SU-DHL-6 (cell line): ENCODE results near the gene ANGPTL2.

ENCODE experiments used
- EZH2phosphoT487 ChIP-seq: fragments of 200-600 bp; sonication (generic), shearing (Covaris generic); conservative IDR thresholded peaks from 2 replicates; pipeline ENCODE4 v1.6.1; 2018; ENCODE audit warnings: mild to moderate bottlenecking, antibody characterized with exemption, low read length, moderate library complexity, mixed read lengths
- TF ChIP-seq, protein P1 (sequence below): fragments of 200-600 bp; sonication (generic); IDR thresholded peaks from one replicate; pipeline ENCODE4 v1.5.1; 2017; ENCODE audit warnings: antibody characterized with exemption, mild to moderate bottlenecking, low read length, moderate library complexity; ENCODE audit not compliant: insufficient read depth, poor library complexity, severe bottlenecking

DNA sequence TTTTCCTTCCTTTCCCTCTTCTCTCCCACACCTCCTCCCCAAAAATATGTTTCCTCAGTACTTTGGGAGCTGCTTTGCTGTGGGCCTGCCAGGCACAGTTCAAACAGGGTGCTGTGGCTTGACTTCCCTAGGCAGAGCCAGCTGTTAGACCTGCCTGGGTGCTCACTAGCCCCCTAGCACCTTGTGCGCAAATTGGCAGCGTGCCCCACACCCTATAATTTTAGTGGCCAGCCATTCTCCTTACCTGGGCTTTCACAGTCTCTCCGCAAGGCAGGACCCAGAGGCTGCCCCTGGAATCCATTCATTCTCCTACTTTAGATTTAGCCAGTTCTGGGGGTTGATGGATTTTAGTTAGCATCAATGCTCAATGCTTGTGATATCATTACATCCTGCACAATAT is 72.3 kb downstream of the ANGPTL2 start:
- TF ChIP-seq, protein P1, sequence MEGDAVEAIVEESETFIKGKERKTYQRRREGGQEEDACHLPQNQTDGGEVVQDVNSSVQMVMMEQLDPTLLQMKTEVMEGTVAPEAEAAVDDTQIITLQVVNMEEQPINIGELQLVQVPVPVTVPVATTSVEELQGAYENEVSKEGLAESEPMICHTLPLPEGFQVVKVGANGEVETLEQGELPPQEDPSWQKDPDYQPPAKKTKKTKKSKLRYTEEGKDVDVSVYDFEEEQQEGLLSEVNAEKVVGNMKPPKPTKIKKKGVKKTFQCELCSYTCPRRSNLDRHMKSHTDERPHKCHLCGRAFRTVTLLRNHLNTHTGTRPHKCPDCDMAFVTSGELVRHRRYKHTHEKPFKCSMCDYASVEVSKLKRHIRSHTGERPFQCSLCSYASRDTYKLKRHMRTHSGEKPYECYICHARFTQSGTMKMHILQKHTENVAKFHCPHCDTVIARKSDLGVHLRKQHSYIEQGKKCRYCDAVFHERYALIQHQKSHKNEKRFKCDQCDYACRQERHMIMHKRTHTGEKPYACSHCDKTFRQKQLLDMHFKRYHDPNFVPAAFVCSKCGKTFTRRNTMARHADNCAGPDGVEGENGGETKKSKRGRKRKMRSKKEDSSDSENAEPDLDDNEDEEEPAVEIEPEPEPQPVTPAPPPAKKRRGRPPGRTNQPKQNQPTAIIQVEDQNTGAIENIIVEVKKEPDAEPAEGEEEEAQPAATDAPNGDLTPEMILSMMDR, result no peak
- TF ChIP-seq EZH2phosphoT487, result no peak
